Activated T-cell treated with anti-CD3 and anti-CD28 coated beads, Interleukin-2, amount 50 U/mL, for 72 hours (primary cell): ENCODE results near the gene CD74. TPM values are rescaled to one million over a fixed set of nuclear protein-coding genes. Genes with fewer than 3 reads are reported as not detected.
A peak's percentile ranks its signal among the peaks of the same experiment; 100 is the strongest.

Experiments
- ATAC-seq, 2 donors: fragments of 150-1000 bp; cut with Tn5 transposase; replicated peaks in 1 of 2; 2 replicates each; pipeline ENCODE4 v1.10.0; 2021; ENCODE audit warnings: moderate library complexity in 2 of 2, mild to moderate bottlenecking in 1 of 2
- DNase-seq, 2 donors: peaks; one replicate each; pipeline ENCODE4 v3.0.0; 2021 to 2022; ENCODE audit warnings: mixed read lengths in 1 of 2
- H3K27ac Mint-ChIP-seq: one replicate; pipeline ENCODE4 v1.8.0; 2022; ENCODE audit warnings: mild to moderate bottlenecking, moderate library complexity, mixed read lengths
- H3K27me3 Mint-ChIP-seq: one replicate; pipeline ENCODE4 v1.8.0; 2022; ENCODE audit warnings: low read depth, mixed read lengths
- H3K36me3 Mint-ChIP-seq, 2 donors: one replicate each; pipeline ENCODE4 v1.8.0; 2022; ENCODE audit warnings: mixed read lengths in 2 of 2, mild to moderate bottlenecking in 1 of 2; ENCODE audit not compliant: insufficient read depth in 2 of 2
- H3K4me1 Mint-ChIP-seq: one replicate; pipeline ENCODE4 v1.8.0; 2022; ENCODE audit warnings: low read depth, mixed read lengths
- H3K4me3 Mint-ChIP-seq, 2 donors: one replicate each; pipeline ENCODE4 v1.8.0; 2022; ENCODE audit warnings: mild to moderate bottlenecking in 2 of 2, mixed read lengths in 2 of 2, moderate library complexity in 2 of 2
- H3K9me3 Mint-ChIP-seq, 2 donors: one replicate each; pipeline ENCODE4 v1.8.0; 2022; ENCODE audit warnings: mixed read lengths in 2 of 2
- total RNA-seq, 2 donors: library from RNA; stranded (reverse); gene quantifications; one replicate each; pipeline ENCODE4 v1.2.3, GENCODE V29; 2022

Gene CD74
- total RNA-seq, 2 donors from 2014 or later: 363 to 455 TPM

DNA sequence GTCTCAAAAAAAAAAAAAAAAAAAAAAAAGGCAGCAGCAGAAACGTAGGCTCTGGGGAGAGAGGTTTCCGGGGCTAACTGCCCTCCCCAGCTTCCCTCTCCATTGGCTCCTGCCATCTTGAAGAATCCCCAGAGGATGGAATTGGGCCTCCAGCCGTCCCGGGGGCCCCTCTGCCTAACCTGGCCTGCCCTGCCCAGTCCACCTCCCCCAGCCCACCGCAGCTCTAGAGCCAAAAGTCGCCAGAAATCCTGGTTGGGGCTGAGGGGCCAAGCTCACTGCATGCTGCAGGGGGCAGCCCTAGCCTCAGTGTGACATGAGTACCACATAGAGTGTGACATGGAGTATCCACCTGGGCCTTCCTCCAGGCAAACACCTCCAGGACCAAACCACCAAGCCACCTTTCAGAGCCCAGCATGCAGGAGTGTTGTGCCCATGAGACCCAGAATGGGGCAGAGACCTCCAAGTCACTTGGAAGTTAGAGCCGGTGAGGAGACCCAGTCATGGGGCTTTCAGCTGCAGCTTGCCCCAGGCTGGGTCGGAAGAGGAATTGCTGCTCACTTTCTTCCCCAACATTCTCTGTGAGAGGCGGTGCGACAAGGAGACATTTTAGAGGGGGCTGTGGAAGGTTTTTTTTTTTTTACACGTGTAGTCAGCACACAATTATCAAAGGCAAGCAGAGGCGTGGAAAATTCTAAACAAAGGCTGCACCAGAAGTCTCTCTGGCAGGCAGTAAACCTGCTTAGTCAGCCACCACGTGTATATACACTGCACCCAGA lies 17.6 kb downstream of the CD74 start:
- H3K9me3 Mint-ChIP-seq: no peaks in the 10 kb centered on the region
- DNase-seq (no peak), ATAC-seq (no peak)
- no peak overlapping the region for H3K4me3 Mint-ChIP-seq
- H3K4me1 Mint-ChIP-seq: no peaks in the 10 kb centered on the region
- no peaks in the 10 kb centered on the region for H3K27me3 Mint-ChIP-seq
- peaks cover 8 to 20% of the 10 kb centered on the region in 2 donors for H3K36me3 Mint-ChIP-seq
- H3K27ac Mint-ChIP-seq: peak overlapping the region; percentile 65

DNA sequence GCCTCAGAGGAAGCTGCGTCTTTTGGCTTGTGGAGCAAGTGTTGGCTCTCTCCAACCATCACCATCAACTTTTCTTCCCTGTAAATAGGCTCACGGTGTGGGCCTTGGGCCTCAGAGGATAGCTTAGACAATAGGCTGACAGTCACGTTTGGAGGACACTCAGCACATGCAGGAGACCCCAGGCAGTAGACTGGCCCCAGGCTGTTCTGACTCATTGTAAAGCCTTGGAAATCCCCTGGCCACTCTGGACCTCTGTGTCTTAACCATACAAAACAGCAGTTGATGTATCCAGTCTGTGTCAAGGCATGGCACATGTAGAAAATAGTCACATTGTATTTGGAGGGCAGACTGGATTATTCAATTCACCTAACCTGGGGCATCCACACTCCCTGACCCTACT lies 18.6 kb downstream of the CD74 start:
- Mint-ChIP-seq H3K9me3 (no peaks in the 10 kb centered on the region), H3K27me3 (no peaks in the 10 kb centered on the region), H3K27ac (peak overlapping the region; percentile 71), H3K4me3 (no peak overlapping the region), H3K36me3 (peaks cover 8 to 21% of the 10 kb centered on the region in 2 donors), H3K4me1 (no peaks in the 10 kb centered on the region)
- DNase-seq: no peak
- peak; percentile 59 for ATAC-seq

DNA sequence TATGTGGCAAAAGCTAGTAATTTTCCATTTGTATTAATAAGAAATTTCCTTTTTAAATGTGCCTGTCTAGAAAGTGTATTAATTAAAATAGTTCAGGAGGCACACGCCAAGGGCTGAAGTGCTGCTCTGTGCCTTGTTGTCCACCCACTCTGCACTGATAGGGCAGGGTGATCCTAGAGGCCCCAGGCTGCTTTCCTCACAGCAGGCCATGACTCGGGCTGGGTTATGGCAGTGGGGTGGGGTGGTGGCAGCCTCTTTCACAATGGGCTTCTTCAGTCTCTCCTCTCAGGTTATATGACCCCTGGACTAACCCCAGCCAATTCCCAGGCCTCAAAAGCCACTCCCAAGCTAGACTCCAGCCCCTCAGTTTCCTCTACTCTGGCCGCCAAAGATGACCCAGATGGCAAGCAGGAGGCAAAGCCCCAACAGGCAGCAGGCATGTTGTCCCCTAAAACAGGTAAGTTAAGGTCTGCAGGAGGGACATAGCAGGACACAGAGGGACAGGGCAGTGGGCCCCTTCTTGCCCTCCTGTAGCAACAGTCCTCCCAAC lies 19.5 kb downstream of the CD74 start:
- Mint-ChIP-seq H3K36me3 (peaks cover 8 to 23% of the 10 kb centered on the region in 2 donors), H3K27ac (no peak overlapping the region), H3K27me3 (no peaks in the 10 kb centered on the region), H3K9me3 (no peaks in the 10 kb centered on the region), H3K4me3 (no peak overlapping the region), H3K4me1 (no peaks in the 10 kb centered on the region)
- DNase-seq: no peak
- ATAC-seq: no peak

DNA sequence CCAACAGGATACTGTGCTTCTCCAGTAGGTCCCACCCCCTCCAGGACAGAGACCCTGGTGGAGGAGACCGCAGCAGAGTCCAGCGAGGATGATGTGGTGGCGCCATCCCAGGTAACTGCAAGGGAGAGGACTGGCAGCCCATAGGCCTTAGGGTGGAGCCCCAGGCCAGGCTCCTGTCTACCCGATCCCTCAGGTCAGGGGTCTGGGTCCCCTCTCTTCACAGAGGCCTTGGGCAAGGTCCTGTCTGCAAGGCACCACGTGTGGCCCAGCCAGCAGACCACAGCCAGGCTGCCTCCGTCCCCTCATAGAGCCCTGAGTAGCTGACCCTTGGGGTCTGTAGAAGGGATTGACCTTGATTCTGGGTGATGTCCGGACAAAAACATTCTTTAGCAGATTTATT lies 20.0 kb downstream of the CD74 start:
- ATAC-seq: no peak

DNA sequence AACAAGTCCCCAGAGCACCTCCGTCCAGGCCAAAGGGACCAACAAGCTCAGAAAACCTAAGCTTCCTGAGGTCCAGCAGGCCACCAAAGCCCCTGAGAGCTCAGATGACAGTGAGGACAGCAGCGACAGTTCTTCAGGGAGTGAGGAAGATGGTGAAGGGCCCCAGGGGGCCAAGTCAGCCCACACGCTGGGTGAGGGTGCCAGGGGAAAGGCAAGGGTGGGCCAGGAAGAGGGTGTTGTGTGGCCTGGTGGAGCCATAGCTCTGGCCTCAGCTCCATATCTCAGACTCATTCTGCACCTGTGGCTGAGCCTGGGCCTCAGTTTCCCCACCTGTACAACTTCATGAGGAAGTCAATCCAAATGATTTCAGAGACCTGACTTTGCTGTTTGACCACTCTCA lies 20.7 kb downstream of the CD74 start:
- ATAC-seq: no peak
- no peak overlapping the region for H3K27ac Mint-ChIP-seq
- H3K4me3 Mint-ChIP-seq: no peak overlapping the region
- H3K9me3 Mint-ChIP-seq: no peaks in the 10 kb centered on the region
- DNase-seq: no peak
- peaks cover 8 to 22% of the 10 kb centered on the region in 2 donors for H3K36me3 Mint-ChIP-seq
- no peaks in the 10 kb centered on the region for H3K4me1 Mint-ChIP-seq
- H3K27me3 Mint-ChIP-seq: no peaks in the 10 kb centered on the region

More for the DNA sequence above, 20.0 kb downstream of the CD74 start:
- no peak for DNase-seq
- Mint-ChIP-seq H3K9me3 (no peaks in the 10 kb centered on the region), H3K36me3 (peaks cover 8 to 22% of the 10 kb centered on the region in 2 donors), H3K4me3 (no peak overlapping the region), H3K4me1 (no peaks in the 10 kb centered on the region), H3K27ac (no peak overlapping the region), H3K27me3 (no peaks in the 10 kb centered on the region)

DNA sequence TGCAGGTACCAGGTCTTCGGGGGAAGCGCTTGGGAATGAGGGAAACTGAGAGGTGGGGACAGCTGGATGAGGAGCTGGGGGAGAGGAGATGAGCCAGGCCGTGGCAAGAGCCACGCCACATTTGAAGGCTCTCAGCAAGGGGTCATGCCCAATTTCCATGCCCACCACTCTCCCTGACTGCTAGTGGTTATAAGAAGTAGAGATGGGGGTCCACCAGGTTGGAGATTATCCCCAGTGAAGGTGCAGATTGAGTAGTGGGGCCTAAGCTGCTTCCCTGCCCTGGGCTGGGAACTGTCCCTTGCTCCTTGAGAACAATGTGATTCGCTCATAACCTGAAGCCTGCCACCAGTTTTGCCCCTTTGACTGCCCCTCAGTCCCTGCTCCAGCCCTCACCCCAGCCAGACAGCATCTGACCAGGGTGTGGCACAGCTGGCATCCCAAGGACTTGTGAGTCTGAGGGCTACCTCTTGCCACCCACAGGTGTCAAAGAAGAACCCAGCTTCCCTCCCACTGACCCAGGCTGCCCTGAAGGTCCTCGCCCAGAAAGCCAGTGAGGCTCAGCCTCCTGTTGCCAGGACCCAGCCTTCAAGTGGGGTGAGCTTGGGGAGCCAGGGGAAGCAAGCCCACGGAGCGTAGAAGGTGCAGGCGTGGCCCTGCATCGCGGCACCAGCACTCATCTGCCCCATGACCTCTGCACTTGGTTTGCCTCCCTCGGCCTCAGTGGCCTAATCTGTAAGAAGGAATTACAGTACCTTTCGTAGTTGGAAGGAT lies 21.5 kb downstream of the CD74 start:
- peak overlapping the region; percentile 81 for H3K27ac Mint-ChIP-seq

DNA sequence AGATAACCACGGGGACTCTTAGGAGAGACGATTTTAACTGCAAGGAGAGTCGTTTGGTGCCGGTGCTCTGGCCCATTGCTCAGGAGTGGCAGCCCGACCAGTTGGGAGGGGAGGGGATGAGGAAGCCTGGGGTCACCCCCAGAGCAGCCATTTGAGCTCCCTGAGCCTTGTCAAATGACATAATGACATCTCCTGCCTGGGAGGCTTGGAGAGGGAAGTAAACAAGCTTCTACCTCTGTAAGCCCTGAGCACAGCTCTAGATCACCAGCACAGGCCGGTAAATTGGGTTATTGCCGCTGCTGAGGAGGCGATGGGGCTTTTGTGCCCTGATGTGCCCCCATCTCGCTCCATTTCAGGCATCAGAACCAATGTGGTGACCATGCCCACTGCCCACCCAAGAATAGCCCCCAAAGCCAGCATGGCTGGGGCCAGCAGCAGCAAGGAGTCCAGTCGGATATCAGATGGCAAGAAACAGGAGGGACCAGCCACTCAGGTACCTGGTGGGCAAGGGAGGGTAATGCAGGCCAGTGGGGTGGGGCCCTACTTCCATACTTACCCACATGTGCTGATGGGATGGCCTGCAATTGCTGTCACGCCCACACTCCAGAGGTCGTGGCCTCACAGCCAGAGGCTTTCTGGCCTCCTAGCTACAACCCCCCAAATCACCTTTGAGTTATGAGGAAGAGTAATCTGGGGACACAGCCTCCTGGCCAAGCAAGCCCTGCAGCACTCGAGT lies 23.0 kb downstream of the CD74 start:
- Mint-ChIP-seq H3K4me1 (no peaks in the 10 kb centered on the region), H3K27ac (no peak overlapping the region), H3K9me3 (no peaks in the 10 kb centered on the region), H3K36me3 (peaks cover 0 to 11% of the 10 kb centered on the region in 2 donors), H3K4me3 (no peak overlapping the region), H3K27me3 (no peaks in the 10 kb centered on the region)
- no peak for ATAC-seq
- no peak for DNase-seq

More for the DNA sequence above, 21.5 kb downstream of the CD74 start:
- no peak for ATAC-seq
- DNase-seq: no peak
- Mint-ChIP-seq H3K9me3 (no peaks in the 10 kb centered on the region), H3K4me1 (no peaks in the 10 kb centered on the region), H3K4me3 (no peak overlapping the region), H3K27me3 (no peaks in the 10 kb centered on the region), H3K36me3 (peaks cover 6 to 18% of the 10 kb centered on the region in 2 donors)

DNA sequence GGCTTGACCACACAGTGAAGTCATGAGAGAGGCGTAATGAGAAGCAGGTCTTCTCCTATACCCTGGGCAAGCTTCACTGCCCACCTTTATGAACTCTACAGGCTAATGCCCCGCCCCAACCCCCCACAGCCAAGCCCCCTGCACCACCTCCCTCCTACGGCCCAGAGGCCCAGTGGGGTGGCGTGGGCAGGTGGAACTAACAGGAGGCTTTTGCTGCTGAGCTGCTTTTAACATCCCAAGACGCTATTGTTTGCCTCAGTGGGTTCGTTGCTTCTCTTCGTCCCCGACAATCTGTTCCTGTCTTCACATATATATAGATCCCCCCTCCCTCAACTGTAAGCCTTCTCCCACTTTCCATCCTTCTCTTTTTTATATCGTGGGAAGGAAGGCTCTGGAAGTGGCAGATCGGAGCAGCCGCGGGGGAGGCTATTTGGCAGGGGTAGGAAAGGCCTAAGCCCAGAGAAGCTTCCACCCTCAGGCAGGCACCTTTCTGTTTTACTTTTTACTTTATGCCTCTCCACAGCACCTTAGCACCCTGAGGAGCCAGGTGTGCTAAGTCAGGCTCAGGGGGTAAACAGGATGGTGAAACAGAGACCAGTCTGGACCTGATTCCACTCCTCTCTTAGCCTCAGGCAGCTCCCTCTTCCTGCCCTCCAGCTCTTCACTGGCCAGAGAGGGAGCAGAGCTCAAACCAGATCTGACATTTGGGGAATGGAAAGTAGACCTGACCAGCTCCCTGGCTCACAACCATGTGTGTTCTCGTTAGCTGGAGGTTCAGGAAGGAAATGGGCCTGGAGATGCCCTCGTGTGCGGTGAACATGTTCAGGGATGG lies 26.5 kb downstream of the CD74 start:
- no peaks in the 10 kb centered on the region for H3K4me1 Mint-ChIP-seq
- no peak overlapping the region for H3K4me3 Mint-ChIP-seq
- H3K9me3 Mint-ChIP-seq: no peaks in the 10 kb centered on the region
- DNase-seq (no peak), ATAC-seq (no peak)
- H3K27me3 Mint-ChIP-seq: no peaks in the 10 kb centered on the region
- H3K36me3 Mint-ChIP-seq: peaks cover 0 to 16% of the 10 kb centered on the region in 2 donors
- H3K27ac Mint-ChIP-seq: peak overlapping the region; percentile 49

DNA sequence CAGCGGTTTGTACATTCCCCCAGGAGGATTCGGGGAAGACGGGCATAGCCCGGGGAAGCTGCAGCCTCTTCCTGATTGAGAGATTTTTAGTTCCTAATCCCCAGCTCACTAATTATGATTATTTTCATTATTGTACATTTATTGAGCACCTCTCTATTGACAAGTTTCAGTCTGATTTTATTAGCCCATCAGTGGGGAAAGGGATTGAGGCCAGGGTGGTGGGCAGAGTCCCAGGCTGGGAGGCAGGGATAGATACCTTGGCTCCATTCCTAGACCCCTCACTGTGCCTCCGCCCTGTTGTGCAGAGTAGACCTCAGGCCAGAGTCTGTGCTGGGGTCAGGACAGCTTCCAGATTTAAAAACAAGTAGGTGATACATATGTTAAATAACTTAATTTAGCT lies 28.0 kb downstream of the CD74 start:
- Mint-ChIP-seq H3K27me3 (no peaks in the 10 kb centered on the region), H3K36me3 (peaks cover 0 to 14% of the 10 kb centered on the region in 2 donors), H3K4me1 (no peaks in the 10 kb centered on the region), H3K4me3 (no peak overlapping the region), H3K9me3 (no peaks in the 10 kb centered on the region), H3K27ac (no peak overlapping the region)
- DNase-seq (no peak), ATAC-seq (no peak)

DNA sequence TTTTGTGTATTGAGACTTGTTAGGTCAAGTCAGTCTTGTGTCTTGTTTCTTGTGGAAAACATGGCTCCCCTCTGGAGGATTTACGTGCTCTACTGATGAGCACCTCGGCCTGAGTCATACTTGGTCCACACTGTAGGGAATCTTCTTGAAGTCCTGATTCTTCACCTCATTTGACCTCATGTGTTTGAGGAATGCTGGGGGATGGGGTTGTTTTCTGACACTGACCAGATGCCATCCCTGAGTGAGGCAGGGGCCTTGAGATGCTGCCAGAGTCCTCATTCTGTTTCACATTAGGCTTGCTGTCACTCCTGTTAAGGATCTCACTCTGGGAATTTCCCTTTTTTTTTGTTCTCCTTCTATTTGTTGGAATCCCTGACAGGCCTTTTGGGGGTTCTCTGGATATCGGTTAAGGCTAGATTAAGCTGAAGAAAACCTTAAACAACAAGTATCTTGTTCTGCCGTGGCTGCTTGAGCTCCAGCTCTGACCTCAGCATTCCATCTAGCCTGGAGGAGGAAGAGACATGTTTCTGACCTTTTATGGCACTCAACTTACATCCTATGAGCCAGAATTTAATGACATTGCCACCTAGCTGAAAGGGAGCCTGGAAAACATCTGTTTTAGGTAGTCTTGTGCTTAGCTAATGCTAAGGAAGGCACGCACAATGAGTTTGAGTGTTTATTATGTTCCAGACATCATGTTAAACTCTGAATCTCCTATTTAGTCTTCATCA lies 34.6 kb downstream of the CD74 start:
- Mint-ChIP-seq H3K4me3 (no peak overlapping the region), H3K4me1 (no peaks in the 10 kb centered on the region), H3K27ac (peak overlapping the region; percentile 3), H3K36me3 (peaks cover 3 to 18% of the 10 kb centered on the region in 2 donors), H3K9me3 (no peaks in the 10 kb centered on the region), H3K27me3 (no peaks in the 10 kb centered on the region)
- DNase-seq: no peak
- ATAC-seq: no peak

DNA sequence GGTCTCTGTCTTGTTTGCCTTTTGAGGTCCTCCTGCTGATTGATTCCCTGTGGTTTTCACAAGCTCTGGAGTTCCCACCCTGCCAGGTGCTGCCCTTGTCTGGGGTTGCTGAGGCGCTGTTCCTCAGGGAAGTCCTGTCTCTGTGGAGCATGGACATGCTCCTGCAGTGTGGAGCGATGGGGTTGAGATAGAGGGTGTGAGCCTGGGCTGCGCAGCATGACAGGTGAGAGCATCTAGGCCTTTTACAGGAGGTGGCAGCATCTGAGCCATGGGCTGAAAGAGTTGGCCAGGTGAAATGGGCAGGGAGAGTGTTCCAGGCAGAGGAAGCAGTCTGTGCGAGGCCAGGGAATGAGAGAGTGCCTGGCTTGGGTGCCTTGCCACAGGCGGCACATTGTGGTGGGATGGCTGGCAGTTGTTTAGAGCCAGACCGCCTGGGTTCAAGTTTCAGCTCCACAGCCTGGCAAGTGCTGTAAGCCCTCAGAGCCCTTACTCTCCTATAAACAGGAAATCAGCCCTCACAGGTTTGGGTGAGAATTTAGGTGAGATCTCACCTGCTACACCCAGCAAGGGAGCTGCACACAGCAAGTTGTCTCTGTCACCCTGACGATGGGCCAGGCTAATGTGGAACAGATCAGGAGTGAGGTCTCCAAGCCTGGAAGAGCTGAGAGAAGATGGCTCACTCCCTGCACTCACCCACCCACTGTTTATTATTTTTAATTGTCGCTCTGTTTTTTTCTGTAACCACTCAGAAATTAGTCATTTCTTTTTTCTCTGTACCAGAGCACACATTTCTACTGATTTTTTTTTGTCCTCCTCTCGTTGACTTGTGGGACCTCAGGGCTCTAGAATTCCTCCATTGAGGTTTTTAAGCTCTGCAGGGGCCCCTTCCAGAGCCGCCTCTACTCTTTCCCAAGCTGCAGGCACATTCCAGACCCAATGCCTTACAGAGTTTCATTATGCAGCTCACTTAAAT lies 35.6 kb downstream of the CD74 start:
- no peak for DNase-seq
- Mint-ChIP-seq H3K4me3 (no peak overlapping the region), H3K9me3 (no peaks in the 10 kb centered on the region), H3K4me1 (no peaks in the 10 kb centered on the region), H3K36me3 (peaks cover 3 to 20% of the 10 kb centered on the region in 2 donors), H3K27me3 (no peaks in the 10 kb centered on the region), H3K27ac (peak overlapping the region; percentile 30)
- ATAC-seq: peak in 1 of 2 donors; percentile 21
